HepG2 (cell line): ENCODE data around the gene PRKCG. TPM values are rescaled to one million over a fixed set of nuclear protein-coding genes. Genes with fewer than 3 reads are reported as not detected.

Experiments
- CBFB ChIP-seq: sonication (generic); formaldehyde crosslinking; IDR thresholded peaks from 2 replicates; pipeline ENCODE4 v1.4.0; 2020; ENCODE audit warnings: missing genetic modification reagents
- CHCHD3 ChIP-seq: sonication (generic); formaldehyde crosslinking; IDR thresholded peaks from 2 replicates; pipeline ENCODE4 v1.8.0; 2022; ENCODE audit warnings: mild to moderate bottlenecking, missing genetic modification reagents, moderate library complexity
- ELF4 ChIP-seq: sonication (generic); formaldehyde crosslinking; IDR thresholded peaks from 2 replicates; pipeline ENCODE4 v1.5.0; 2020; ENCODE audit warnings: missing genetic modification reagents, mild to moderate bottlenecking, moderate library complexity, borderline replicate concordance
- HIVEP1 ChIP-seq: sonication (generic); formaldehyde crosslinking; IDR thresholded peaks from 2 replicates; pipeline ENCODE4 v1.4.0; 2020; ENCODE audit warnings: mild to moderate bottlenecking, missing genetic modification reagents
- KDM3A ChIP-seq: IDR thresholded peaks from 2 replicates; pipeline ENCODE4 v1.6.1; 2018; ENCODE audit warnings: low read depth, missing compliant biosample characterization
- NAIF1 ChIP-seq: sonication (generic); formaldehyde crosslinking; IDR thresholded peaks from 2 replicates; pipeline ENCODE4 v1.5.0; 2020; ENCODE audit warnings: mild to moderate bottlenecking, missing genetic modification reagents, borderline replicate concordance
- NBN ChIP-seq: fragments of 450-650 bp; conservative IDR thresholded peaks from 2 replicates; pipeline ENCODE4 v1.6.1; 2017
- REL ChIP-seq: sonication (generic); formaldehyde crosslinking; conservative IDR thresholded peaks from 2 replicates; pipeline ENCODE4 v1.8.0; 2022; ENCODE audit warnings: mild to moderate bottlenecking, missing genetic modification reagents, moderate library complexity
- SRSF4 ChIP-seq: fragments of 200-400 bp; formaldehyde crosslinking; IDR thresholded peaks from one replicate; pipeline ENCODE4 v1.6.1; 2018; ENCODE audit warnings: mild to moderate bottlenecking, low read depth, low read length, moderate library complexity; ENCODE audit not compliant: poor library complexity, severe bottlenecking
- SRY ChIP-seq: sonication (generic); formaldehyde crosslinking; IDR thresholded peaks from 2 replicates; pipeline ENCODE4 v1.8.0; 2022; ENCODE audit warnings: mild to moderate bottlenecking, missing genetic modification reagents
- TCF7L2 ChIP-seq: IDR thresholded peaks from 2 replicates; pipeline ENCODE4 v1.6.1; 2011; ENCODE audit warnings: mild to moderate bottlenecking, low read depth, low read length, moderate library complexity
- YY1 ChIP-seq: IDR thresholded peaks from 2 replicates; pipeline ENCODE4 v1.6.1; 2011; ENCODE audit warnings: low read length, low read depth, moderate library complexity, mild to moderate bottlenecking; ENCODE audit not compliant: insufficient read depth, insufficient replicate concordance
- ZNF224 ChIP-seq: sonication (generic); formaldehyde crosslinking; IDR thresholded peaks from 2 replicates; pipeline ENCODE4 v1.5.0; 2020; ENCODE audit warnings: mild to moderate bottlenecking, missing genetic modification reagents
- ZNF24 ChIP-seq: fragments of 450-650 bp; IDR thresholded peaks from 2 replicates; pipeline ENCODE4 v1.6.1; 2017; ENCODE audit warnings: antibody characterized with exemption, mild to moderate bottlenecking
- ZNF546 ChIP-seq: sonication (generic); formaldehyde crosslinking; conservative IDR thresholded peaks from 2 replicates; pipeline ENCODE4 v1.8.1; 2023; ENCODE audit warnings: mild to moderate bottlenecking, missing genetic modification reagents
- ZNF629 ChIP-seq: sonication (generic); formaldehyde crosslinking; conservative IDR thresholded peaks from 2 replicates; pipeline ENCODE4 v1.5.0; 2020; ENCODE audit warnings: missing genetic modification reagents
- ZNF782 ChIP-seq: sonication (generic); formaldehyde crosslinking; IDR thresholded peaks from 2 replicates; pipeline ENCODE4 v1.4.0; 2020; ENCODE audit warnings: missing genetic modification reagents, mild to moderate bottlenecking, borderline replicate concordance
- polyA plus RNA-seq, 8 experiments: library from polyadenylated mRNA; depleted of rRNA in 3 of 8; stranded (reverse) in 7 of 8; unstranded in 1 of 8; fragments of >200 nt; fragmentation: Illumina TruSeq in 4 of 8; extraction: Trizol in 4 of 8; gene quantifications; 2 replicates each; pipeline versions ENCODE4 v1.2.1 to v1.2.3, GENCODE V29; 2011 to 2016; ENCODE audit warnings: low read depth in 4 of 8, missing spikeins in 1 of 8, mixed read lengths in 1 of 8; ENCODE audit not compliant: insufficient read depth in 1 of 8
- total RNA-seq, 5 experiments: library from RNA; depleted of rRNA; stranded (reverse); fragments of >200 nt; fragmentation: Illumina TruSeq; extraction: Trizol; gene quantifications; 2 replicates each; pipeline ENCODE4 v1.2.3, GENCODE V29; 2016; ENCODE audit warnings: low read depth in 1 of 5
- TF ChIP-seq, protein P1 (sequence below): sonication (generic); formaldehyde crosslinking; IDR thresholded peaks from 2 replicates; pipeline ENCODE4 v1.5.0; 2020; ENCODE audit warnings: mild to moderate bottlenecking, low read depth, missing genetic modification reagents, borderline replicate concordance
- TF ChIP-seq, protein P2 (sequence below): IDR thresholded peaks from 2 replicates; pipeline ENCODE4 v1.6.1; 2016; ENCODE audit warnings: low read depth, control low read depth
- TF ChIP-seq, protein P3 (sequence below): sonication (generic); formaldehyde crosslinking; IDR thresholded peaks from 2 replicates; pipeline ENCODE4 v1.5.0; 2020; ENCODE audit warnings: mild to moderate bottlenecking, missing genetic modification reagents, borderline replicate concordance
- TF ChIP-seq, protein P4 (sequence below): sonication (generic); formaldehyde crosslinking; IDR thresholded peaks from 2 replicates; pipeline ENCODE4 v1.5.0; 2020; ENCODE audit warnings: mild to moderate bottlenecking, missing genetic modification reagents, borderline replicate concordance

The PRKCG gene
- total and polyA plus RNA-seq, 2 of the 13 experiments (the other 11 are each of a cell fraction or from before 2014, with no cell fraction given): 0.02 to 0.03 TPM

DNA sequence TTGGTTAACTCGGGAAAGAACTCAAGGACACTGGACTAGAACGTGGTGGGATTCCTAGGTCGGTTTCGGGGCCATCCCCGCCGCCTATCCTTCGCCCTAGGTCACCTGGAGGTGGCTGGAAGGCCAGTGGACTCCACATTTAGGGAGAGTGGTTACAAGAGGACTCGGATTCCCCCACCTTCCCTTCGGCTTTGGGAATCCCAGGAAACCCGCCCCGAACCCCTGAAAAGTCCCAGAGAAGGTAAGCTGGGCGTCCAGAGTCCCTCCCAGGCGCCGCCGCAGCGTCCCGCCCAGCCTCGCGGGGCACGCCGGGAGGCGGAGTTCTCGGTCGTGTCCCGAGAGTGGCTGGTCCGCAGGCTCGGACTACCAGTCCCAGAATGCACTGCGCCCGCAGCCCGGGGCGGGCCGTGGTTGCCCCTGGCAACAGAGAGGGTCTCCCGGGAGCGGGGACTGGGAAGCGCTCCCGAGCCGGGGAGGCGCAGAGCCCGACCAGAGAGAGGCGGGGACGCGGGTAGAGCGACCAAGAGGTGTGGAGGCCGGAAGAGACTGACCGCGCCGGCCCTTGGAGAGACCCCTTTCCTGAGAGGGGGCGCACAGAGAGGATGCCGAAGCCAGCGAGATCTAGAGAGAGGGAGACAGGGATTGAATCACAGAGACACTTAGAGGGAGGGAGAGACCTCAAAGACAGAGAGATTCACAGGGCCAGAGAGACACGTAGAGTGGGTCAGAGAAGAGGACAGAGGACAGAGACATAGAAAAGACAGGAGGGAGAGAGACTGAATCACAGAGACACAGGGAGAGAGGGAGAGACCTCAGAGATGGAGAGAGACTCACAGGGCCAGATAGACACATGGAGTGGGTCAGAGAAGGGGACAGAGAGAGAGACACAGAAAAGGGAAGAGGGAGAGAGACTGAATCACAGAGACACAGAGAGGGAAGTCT lies 2.6 kb upstream of the PRKCG start (continued):
- TF ChIP-seq, protein P1, sequence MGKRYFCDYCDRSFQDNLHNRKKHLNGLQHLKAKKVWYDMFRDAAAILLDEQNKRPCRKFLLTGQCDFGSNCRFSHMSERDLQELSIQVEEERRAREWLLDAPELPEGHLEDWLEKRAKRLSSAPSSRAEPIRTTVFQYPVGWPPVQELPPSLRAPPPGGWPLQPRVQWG (CRISPR knock-in tag): no peak
- no peak for TF ChIP-seq SRY
- no peak for TF ChIP-seq REL (CRISPR knock-in tag)
- TF ChIP-seq CBFB (CRISPR knock-in tag): 0 out of 2 replicates have a peak, but pooled peaks have one; percentile 62
- no peak for TF ChIP-seq TCF7L2
- TF ChIP-seq SRSF4: no peak
- TF ChIP-seq, protein P2, sequence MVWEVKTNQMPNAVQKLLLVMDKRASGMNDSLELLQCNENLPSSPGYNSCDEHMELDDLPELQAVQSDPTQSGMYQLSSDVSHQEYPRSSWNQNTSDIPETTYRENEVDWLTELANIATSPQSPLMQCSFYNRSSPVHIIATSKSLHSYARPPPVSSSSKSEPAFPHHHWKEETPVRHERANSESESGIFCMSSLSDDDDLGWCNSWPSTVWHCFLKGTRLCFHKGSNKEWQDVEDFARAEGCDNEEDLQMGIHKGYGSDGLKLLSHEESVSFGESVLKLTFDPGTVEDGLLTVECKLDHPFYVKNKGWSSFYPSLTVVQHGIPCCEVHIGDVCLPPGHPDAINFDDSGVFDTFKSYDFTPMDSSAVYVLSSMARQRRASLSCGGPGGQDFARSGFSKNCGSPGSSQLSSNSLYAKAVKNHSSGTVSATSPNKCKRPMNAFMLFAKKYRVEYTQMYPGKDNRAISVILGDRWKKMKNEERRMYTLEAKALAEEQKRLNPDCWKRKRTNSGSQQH (CRISPR knock-in tag): no peak
- TF ChIP-seq, protein P3, sequence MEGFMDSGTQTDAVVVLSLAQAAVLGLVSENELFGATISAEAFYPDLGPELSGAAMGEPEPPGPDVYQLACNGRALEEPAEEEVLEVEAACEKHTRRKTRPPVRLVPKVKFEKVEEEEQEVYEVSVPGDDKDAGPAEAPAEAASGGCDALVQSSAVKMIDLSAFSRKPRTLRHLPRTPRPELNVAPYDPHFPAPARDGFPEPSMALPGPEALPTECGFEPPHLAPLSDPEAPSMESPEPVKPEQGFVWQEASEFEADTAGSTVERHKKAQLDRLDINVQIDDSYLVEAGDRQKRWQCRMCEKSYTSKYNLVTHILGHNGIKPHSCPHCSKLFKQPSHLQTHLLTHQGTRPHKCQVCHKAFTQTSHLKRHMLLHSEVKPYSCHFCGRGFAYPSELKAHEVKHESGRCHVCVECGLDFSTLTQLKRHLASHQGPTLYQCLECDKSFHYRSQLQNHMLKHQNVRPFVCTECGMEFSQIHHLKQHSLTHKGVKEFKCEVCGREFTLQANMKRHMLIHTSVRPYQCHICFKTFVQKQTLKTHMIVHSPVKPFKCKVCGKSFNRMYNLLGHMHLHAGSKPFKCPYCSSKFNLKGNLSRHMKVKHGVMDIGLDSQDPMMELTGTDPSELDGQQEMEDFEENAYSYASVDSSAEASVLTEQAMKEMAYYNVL (CRISPR knock-in tag): no peak
- peak; percentile 64; the same call in 1 of the 2 replicates for TF ChIP-seq HIVEP1 (CRISPR knock-in tag)
- TF ChIP-seq ZNF546 (CRISPR knock-in tag): no peak
- TF ChIP-seq NAIF1 (CRISPR knock-in tag): peak; percentile 97
- no peak for TF ChIP-seq CHCHD3 (CRISPR knock-in tag)
- no peak for TF ChIP-seq ZNF629 (CRISPR knock-in tag)
- no peak for TF ChIP-seq NBN
- no peak for TF ChIP-seq ZNF24
- TF ChIP-seq ZNF224: no peak
- TF ChIP-seq KDM3A (CRISPR knock-in tag): no peak
- TF ChIP-seq, protein P4, sequence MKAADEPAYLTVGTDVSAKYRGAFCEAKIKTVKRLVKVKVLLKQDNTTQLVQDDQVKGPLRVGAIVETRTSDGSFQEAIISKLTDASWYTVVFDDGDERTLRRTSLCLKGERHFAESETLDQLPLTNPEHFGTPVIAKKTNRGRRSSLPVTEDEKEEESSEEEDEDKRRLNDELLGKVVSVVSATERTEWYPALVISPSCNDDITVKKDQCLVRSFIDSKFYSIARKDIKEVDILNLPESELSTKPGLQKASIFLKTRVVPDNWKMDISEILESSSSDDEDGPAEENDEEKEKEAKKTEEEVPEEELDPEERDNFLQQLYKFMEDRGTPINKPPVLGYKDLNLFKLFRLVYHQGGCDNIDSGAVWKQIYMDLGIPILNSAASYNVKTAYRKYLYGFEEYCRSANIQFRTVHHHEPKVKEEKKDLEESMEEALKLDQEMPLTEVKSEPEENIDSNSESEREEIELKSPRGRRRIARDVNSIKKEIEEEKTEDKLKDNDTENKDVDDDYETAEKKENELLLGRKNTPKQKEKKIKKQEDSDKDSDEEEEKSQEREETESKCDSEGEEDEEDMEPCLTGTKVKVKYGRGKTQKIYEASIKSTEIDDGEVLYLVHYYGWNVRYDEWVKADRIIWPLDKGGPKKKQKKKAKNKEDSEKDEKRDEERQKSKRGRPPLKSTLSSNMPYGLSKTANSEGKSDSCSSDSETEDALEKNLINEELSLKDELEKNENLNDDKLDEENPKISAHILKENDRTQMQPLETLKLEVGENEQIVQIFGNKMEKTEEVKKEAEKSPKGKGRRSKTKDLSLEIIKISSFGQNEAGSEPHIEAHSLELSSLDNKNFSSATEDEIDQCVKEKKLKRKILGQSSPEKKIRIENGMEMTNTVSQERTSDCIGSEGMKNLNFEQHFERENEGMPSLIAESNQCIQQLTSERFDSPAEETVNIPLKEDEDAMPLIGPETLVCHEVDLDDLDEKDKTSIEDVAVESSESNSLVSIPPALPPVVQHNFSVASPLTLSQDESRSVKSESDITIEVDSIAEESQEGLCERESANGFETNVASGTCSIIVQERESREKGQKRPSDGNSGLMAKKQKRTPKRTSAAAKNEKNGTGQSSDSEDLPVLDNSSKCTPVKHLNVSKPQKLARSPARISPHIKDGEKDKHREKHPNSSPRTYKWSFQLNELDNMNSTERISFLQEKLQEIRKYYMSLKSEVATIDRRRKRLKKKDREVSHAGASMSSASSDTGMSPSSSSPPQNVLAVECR (CRISPR knock-in tag): peak; percentile 70; the same call in 1 of the 2 replicates
- TF ChIP-seq ELF4 (CRISPR knock-in tag): no peak; the same call in 1 of the 2 replicates
- TF ChIP-seq ZNF782 (CRISPR knock-in tag): no peak
- peak; percentile 67 for TF ChIP-seq YY1
